Endothelial cell (in vitro differentiated cells): ENCODE data around the gene DCAF6. TPM values are rescaled to one million over a fixed set of nuclear protein-coding genes. Genes with fewer than 3 reads are reported as not detected.

Source experiments
- DNase-seq: peaks from one replicate; pipeline ENCODE4 v3.0.0; 2021; ENCODE audit warnings: low spot score
- H3K27ac Mint-ChIP-seq: one replicate; pipeline ENCODE4 v1.8.0; 2021; ENCODE audit warnings: mixed read lengths, inconsistent platforms; ENCODE audit not compliant: unreplicated experiment
- H3K27me3 Mint-ChIP-seq: one replicate; pipeline ENCODE4 v1.8.0; 2021; ENCODE audit warnings: mild to moderate bottlenecking, moderate library complexity, mixed read lengths, inconsistent platforms; ENCODE audit not compliant: unreplicated experiment
- H3K36me3 Mint-ChIP-seq: one replicate; pipeline ENCODE4 v1.8.0; 2021; ENCODE audit warnings: mild to moderate bottlenecking, low read depth, mixed read lengths, inconsistent platforms; ENCODE audit not compliant: unreplicated experiment
- H3K4me1 Mint-ChIP-seq: one replicate; pipeline ENCODE4 v1.8.0; 2021; ENCODE audit warnings: mild to moderate bottlenecking, mixed read lengths, inconsistent platforms; ENCODE audit not compliant: unreplicated experiment
- H3K4me3 Mint-ChIP-seq: one replicate; pipeline ENCODE4 v1.8.0; 2021; ENCODE audit warnings: mild to moderate bottlenecking, mixed read lengths, inconsistent platforms; ENCODE audit not compliant: unreplicated experiment
- H3K9me3 Mint-ChIP-seq: one replicate; pipeline ENCODE4 v1.8.0; 2021; ENCODE audit warnings: mixed read lengths, inconsistent platforms; ENCODE audit not compliant: unreplicated experiment
- total RNA-seq: library from RNA; stranded (reverse); fragmentation: NEBNext Ultra II Directional; extraction: Animal tissue kit (Norgen Biotek cat#: 25700); gene quantifications from one replicate; pipeline ENCODE4 v1.2.1, GENCODE V29; 2021; ENCODE audit not compliant: unreplicated experiment
- TF ChIP-seq, protein P1 (sequence below): fragments of 200-600 bp; sonication (generic); IDR thresholded peaks from one replicate; pipeline ENCODE4 v1.5.0; 2021; ENCODE audit warnings: antibody characterized with exemption; ENCODE audit not compliant: unreplicated experiment

DCAF6 gene
- total RNA-seq, 1 donor from 2014 or later = 21.0 TPM

DNA sequence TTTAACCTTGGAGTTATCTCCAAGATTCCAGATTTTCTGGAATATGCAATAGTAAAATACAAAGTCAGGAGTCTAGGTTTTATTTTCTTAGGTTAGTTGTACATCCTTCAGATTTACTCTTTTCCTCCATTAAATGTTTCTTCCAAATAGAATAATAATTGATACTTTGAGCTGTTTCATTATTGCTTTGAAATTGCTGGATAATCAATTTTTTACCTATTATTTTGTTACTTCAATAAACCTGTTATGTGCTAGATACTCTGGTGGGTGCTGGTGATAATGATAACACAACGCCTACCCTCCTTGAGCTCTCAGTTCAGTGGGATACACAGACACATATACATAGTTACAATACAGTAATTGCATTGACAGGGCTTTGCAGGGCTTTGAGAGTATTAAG lies 120.9 kb downstream of the DCAF6 start:
- no peak for DNase-seq

DNA sequence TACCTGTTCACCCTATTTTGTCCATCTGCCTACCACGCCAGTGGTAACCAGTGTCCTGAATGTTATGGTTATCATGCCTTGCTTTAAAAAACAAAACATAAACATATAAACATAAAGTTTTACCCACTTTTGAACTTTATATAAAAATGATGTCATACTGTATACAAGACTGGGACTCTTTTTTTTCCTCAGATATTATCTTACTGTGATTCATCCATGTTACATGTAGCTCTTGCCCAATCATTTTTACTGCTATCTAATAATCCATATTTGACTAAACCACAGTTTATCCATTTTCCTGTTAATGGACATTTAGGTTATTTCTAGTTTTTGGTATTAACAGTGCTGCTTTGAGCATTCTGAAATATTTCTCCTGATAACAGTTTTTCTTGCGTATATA lies 121.4 kb downstream of the DCAF6 start:
- DNase-seq = no peak
- Mint-ChIP-seq H3K9me3 (no peaks in the 10 kb centered on the region), H3K27ac (no peak overlapping the region), H3K36me3 (no peaks in the 10 kb centered on the region), H3K27me3 (no peaks in the 10 kb centered on the region), H3K4me1 (peaks cover 4% of the 10 kb centered on the region), H3K4me3 (no peak overlapping the region)
- TF ChIP-seq, protein P1, sequence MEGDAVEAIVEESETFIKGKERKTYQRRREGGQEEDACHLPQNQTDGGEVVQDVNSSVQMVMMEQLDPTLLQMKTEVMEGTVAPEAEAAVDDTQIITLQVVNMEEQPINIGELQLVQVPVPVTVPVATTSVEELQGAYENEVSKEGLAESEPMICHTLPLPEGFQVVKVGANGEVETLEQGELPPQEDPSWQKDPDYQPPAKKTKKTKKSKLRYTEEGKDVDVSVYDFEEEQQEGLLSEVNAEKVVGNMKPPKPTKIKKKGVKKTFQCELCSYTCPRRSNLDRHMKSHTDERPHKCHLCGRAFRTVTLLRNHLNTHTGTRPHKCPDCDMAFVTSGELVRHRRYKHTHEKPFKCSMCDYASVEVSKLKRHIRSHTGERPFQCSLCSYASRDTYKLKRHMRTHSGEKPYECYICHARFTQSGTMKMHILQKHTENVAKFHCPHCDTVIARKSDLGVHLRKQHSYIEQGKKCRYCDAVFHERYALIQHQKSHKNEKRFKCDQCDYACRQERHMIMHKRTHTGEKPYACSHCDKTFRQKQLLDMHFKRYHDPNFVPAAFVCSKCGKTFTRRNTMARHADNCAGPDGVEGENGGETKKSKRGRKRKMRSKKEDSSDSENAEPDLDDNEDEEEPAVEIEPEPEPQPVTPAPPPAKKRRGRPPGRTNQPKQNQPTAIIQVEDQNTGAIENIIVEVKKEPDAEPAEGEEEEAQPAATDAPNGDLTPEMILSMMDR = no peak

More for the DNA sequence above, 120.9 kb downstream of the DCAF6 start:
- Mint-ChIP-seq H3K4me3 (no peak overlapping the region), H3K27me3 (no peaks in the 10 kb centered on the region), H3K36me3 (no peaks in the 10 kb centered on the region), H3K9me3 (no peaks in the 10 kb centered on the region), H3K27ac (no peak overlapping the region), H3K4me1 (peaks cover 4% of the 10 kb centered on the region)
- TF ChIP-seq, protein P1 = no peak

DNA sequence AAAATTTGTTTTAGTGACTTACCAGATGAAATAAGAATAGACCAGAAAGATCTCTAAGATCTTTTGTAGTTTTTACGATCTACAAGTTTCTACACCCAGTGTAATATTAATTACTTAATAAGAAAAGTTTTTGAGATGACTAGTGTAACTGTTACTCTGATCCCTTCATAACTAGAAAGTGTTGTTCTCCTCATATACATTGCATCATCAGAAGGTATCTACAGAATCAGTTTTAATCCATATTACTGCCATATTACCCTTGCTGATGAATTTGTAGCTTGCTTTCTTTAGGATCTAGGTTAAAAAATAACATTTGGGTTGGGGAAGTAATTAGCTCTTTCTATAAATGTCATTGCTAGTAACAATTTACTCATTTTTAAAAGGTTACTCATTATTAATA lies 127.7 kb downstream of the DCAF6 start:
- H3K36me3 Mint-ChIP-seq = no peaks in the 10 kb centered on the region
- no peak overlapping the region for H3K27ac Mint-ChIP-seq
- H3K4me1 Mint-ChIP-seq = no peaks in the 10 kb centered on the region
- no peak overlapping the region for H3K4me3 Mint-ChIP-seq
- DNase-seq = no peak
- no peaks in the 10 kb centered on the region for H3K27me3 Mint-ChIP-seq
- TF ChIP-seq, protein P1 = no peak
- H3K9me3 Mint-ChIP-seq = no peaks in the 10 kb centered on the region

DNA sequence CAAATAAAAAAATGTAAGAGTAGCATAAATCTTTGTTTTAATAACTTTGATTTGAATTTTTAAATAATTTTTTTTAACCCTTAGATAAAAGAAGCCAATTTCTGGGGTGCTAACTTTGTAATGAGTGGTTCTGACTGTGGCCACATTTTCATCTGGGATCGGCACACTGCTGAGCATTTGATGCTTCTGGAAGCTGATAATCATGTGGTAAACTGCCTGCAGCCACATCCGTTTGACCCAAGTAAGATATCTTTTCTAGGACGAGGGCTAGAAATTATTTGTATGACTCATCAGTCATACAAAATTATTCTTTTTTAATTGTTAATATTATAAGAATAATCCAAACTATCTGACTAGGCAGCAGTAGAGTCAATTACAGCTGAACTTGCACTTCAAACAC lies 129.0 kb downstream of the DCAF6 start:
- no peak for DNase-seq
- TF ChIP-seq, protein P1 = no peak
- Mint-ChIP-seq H3K27ac (no peak overlapping the region), H3K36me3 (peaks cover 5% of the 10 kb centered on the region), H3K4me3 (no peak overlapping the region), H3K4me1 (no peaks in the 10 kb centered on the region), H3K27me3 (no peaks in the 10 kb centered on the region), H3K9me3 (no peaks in the 10 kb centered on the region)

DNA sequence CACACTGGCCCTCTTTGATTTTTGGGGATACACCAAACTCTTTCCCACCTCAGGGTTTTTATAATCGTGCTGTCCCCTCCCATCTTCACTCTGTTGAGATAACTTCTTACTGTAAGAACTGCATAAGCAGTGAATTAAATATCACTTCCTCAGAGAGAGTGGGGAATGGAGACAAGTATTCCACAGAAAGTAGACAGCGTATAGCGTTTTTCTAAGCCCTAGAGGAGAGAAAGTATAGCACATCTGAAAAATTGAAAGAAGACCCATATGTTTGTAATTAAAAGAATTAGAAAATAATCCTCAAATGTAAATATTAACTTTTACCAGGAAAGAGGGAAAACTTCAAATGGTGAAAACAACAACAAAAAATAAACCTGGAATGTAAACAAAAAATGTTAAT lies 132.9 kb downstream of the DCAF6 start:
- H3K27ac Mint-ChIP-seq = no peak overlapping the region

More for the DNA sequence above, 132.9 kb downstream of the DCAF6 start:
- TF ChIP-seq, protein P1 = peak; percentile 16
- Mint-ChIP-seq H3K27me3 (no peaks in the 10 kb centered on the region), H3K9me3 (no peaks in the 10 kb centered on the region), H3K4me1 (no peaks in the 10 kb centered on the region), H3K4me3 (no peak overlapping the region), H3K36me3 (peaks cover 18% of the 10 kb centered on the region)
- DNase-seq = no peak
